ENCODE measurements around the gene GRIA3. TPM values are rescaled to one million over a fixed set of nuclear protein-coding genes. Genes with fewer than 3 reads are reported as not detected.

The GRIA3 gene
- total RNA-seq, 1 experiment from 2014 or later, result 1.4 TPM

GRCh38 chrX:123190096-123190495 lies 6.0 kb downstream of the GRIA3 start:
- Histone ChIP-seq H3K27ac (ENCODE audit: insufficient read length, low read depth, low read length) (no peak overlapping the region), H3K18ac (ENCODE audit: insufficient read length, low read depth, low read length) (no peak overlapping the region), H4K91ac (ENCODE audit: insufficient read length, low read depth, low read length) (no peak overlapping the region), H2AK5ac (ENCODE audit: insufficient read length, low read length) (no peak overlapping the region), H2BK12ac (ENCODE audit: insufficient read length, low read depth, low read length) (no peak overlapping the region), H4K20me1 (ENCODE audit: control insufficient read depth, insufficient read depth, insufficient read length) (no peaks in the 10 kb centered on the region), H3K4me2 (ENCODE audit: insufficient read depth, insufficient read length, low read length) (no peak overlapping the region), H3K4me1 (ENCODE audit: insufficient read depth, low read length) (no peaks in the 10 kb centered on the region), H3K9ac (ENCODE audit: extremely low read depth, insufficient read length, low read length) (no peak overlapping the region), H3K79me2 (ENCODE audit: insufficient read depth, low read length) (no peaks in the 10 kb centered on the region), H3K56ac (ENCODE audit: insufficient read length, low read depth, low read length) (no peak overlapping the region), H4K5ac (ENCODE audit: insufficient read length, low read depth, low read length) (no peak overlapping the region), H3K4ac (ENCODE audit: low read depth, low read length) (no peak overlapping the region), H3T11ph (ENCODE audit: low read length) (no peak overlapping the region), H3K79me1 (ENCODE audit: insufficient read depth, low read depth, low read length, poor library complexity, severe bottlenecking) (no peaks in the 10 kb centered on the region), H2BK15ac (ENCODE audit: low read depth, low read length) (no peak overlapping the region), H3K14ac (ENCODE audit: insufficient read depth, low read length) (no peak overlapping the region), H3K27me3 (ENCODE audit: insufficient read depth, low read length) (no peaks in the 10 kb centered on the region), H2BK5ac (ENCODE audit: insufficient read length, low read length) (no peak overlapping the region), H3K9me3 (ENCODE audit: control insufficient read depth, low read depth, low read length) (peaks cover 43% of the 10 kb centered on the region), H2AFZ (ENCODE audit: low read length) (no peak overlapping the region), H3K23ac (ENCODE audit: insufficient read length, low read depth, low read length) (no peak overlapping the region), H2BK20ac (ENCODE audit: low read depth, low read length, poor library complexity, severe bottlenecking) (no peak overlapping the region), H4K8ac (replicated peaks; ENCODE audit: insufficient read length, low read depth, low read length) (no peak overlapping the region), H3K23me2 (ENCODE audit: insufficient read length, low read depth, low read length, poor library complexity, severe bottlenecking) (peaks cover 1% of the 10 kb centered on the region), H2BK120ac (ENCODE audit: low read depth, low read length, poor library complexity, severe bottlenecking) (no peak overlapping the region)
- no peak for TF ChIP-seq CTCF (conservative IDR thresholded peaks at IDR 0.05)
- Mint-ChIP-seq H3K27me3 (ENCODE audit: low read depth) (peaks cover 27% of the 10 kb centered on the region), H3K4me3 (peak overlapping the region in 1 of 2 experiments; percentile 53; a peak in 1 of 5 replicates), H3K27ac (peak overlapping the region in 1 of 3 experiments; percentile 37; a peak in 2 of 7 replicates), H3K9me3 (peaks cover 0 to 60% of the 10 kb centered on the region in 2 experiments; a peak in 3 of 5 replicates), H3K4me1 (peaks cover 15 to 22% of the 10 kb centered on the region in 2 experiments), H3K36me3 (ENCODE audit: insufficient read depth in 1 of 3, low read depth in 3 of 3) (peaks cover 0 to 2% (median 2%) of the 10 kb centered on the region in 3 experiments; a peak in 2 of 7 replicates)
- no peak for DNase-seq
- no CpG with 5 or more reads among the region's 6 CpGs for WGBS (ENCODE audit: extremely low coverage, insufficient read length, low lambda C conversion rate)

Measured in H9 (cell line).